HG03521 (cell line): ENCODE data around the gene PTCRA.

Experiments used
- ATAC-seq: cut with Tn5 transposase; IDR thresholded peaks from one replicate; pipeline ENCODE4 v1.9.1; 2021; ENCODE audit warnings: mild to moderate bottlenecking, moderate library complexity; ENCODE audit not compliant: unreplicated experiment

The PTCRA gene

DNA sequence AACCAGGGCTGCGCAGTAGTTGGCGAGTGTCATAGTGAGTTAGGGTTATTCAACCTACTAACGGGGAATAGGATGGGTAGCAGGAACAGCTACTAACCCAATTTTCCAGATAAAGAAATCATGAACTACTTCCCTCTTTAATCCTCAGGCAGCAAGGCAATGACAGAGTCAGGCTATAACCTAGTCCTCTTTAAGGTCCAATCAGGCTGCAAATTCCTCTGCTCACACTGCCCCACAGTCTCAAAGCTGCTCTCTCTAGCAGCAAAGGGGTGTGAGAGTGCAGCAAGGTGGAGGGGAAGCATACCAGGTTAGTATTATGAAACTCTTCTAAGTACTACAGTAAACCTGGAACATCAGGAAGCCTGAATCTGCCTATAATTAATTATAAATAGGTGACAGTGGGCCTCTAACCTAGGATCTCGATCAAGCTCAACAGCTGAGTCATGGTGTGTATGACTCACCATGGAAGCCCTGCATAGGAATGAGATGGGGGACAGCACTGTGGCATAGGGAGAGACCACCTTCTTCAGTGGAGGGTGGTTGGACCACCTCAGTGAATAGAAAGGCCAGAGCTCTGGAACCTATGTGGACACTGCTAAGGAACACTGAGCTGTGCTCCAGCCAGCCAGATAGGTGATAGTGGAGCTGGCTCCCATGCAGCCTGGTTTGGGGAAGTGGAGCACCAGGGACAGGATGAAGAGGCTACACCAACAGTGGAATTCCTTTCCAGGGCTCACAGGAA, 55.2 kb downstream of the PTCRA start:
- ATAC-seq = no peak

DNA sequence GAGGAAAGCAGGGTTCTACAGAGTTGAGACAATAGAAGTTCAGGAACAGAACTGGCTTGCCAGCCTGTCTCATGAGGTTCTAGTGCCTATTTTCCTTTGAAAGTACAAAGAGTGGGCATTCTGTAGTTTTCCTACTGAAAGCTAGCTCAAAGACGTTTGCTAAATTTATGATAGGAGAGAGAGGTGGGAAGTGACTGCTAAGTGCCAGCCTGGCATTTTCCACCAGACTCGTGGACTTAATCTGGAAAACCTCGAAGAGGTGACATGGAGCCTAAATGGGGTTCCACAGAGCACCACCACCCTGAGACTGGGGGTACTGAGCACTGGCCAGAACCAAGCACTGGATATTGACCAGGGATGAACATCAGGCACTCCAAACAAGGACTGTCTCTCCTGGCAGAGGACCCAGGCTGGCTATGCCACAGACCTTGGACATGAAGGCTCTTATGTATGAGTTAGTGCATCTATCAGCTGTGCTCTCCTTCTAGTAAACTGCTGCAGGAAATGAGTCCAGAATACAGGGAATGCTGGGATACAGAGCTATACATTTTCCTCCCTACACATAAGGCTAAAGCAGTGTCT, 56.0 kb downstream of the PTCRA start:
- ATAC-seq = no peak

DNA sequence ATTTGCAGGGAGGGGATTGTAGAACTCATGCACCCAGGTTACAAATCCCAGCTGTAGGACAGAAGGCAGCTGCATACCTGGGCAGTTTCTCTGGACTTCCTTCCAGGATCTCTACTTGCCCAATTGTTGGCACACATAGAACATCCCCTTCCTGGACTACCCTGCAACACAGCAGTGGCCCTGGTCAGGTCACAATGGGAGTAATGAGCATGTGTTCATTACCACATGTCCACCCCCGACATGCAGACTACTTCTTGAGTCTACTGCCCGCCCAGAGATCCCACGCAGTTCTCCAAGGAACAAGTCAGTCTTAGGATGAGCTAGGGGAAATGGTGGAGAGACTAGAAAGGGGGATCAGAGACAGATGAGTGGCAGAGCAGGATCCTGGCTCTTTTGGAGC, 58.1 kb downstream of the PTCRA start:
- ATAC-seq = no peak

DNA sequence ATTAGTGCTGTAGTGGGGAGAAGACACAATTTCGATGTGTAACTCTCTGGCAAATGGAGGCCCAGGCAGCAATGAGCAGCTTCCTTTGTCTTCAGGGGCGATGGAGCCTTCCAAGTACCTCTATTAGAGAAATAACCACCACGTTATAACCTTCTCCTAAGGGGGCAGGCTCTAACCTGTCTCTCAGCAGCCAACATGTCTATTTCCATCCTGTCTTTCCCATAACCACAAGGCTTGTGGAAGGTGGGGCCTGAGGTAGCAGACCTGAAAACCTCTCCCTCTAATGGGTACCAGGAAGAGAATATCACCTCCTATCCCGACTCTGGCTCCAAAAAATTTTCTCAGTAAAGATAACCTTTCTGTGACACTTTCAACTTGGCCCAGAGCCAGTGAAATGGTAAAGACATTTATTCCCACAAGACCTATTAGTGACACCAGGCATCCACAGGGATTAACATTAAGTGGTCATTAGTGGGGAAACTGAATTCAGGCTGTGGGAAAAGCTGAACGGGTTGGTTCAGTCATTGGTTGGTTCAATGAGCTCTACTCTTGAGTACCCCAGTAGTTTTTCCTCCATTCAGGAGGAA, 59.2 kb downstream of the PTCRA start:
- no peak for ATAC-seq
